Activated T-cell treated with anti-CD3 and anti-CD28 coated beads, Interleukin-2, amount 50 U/mL, for 48 hours (primary cell): Measurements from ENCODE around the gene RNPEP.
A peak's percentile ranks its signal among the peaks of the same experiment; 100 is the strongest.
"Not testable (repeated sequence)": the region's sequence is repeated elsewhere in the genome, so short reads cannot be mapped to it uniquely, and the experiment has no call there.

ENCODE experiments used
- DNase-seq, 2 experiments: peaks; one replicate each; pipeline ENCODE4 v3.0.0-alpha.2; 2020

Gene RNPEP

DNA sequence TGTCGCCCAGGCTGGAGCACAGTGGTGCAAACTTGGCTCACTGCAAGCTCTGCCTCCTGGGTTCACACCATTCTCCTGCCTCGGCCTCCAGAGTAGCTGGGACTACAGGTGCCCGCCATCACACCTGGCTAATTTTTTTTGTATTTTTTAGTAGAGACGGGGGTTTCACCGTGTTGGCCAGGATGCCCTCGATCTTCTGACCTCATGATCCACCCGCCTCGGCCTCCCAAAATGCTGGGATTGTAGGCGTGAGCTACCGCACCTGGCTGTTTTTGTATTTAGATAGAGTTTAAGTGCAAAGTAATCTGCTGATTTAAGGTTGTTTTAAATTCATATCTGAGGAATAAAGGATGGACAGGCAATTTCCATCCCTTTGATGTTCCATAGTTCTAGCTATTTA is 20.1 kb upstream of the RNPEP start:
- DNase-seq, result not testable (repeated sequence)

- no peak for DNase-seq
Measured at GRCh38 chr1:201964261-201964660, 18.2 kb upstream of the RNPEP start.

DNA sequence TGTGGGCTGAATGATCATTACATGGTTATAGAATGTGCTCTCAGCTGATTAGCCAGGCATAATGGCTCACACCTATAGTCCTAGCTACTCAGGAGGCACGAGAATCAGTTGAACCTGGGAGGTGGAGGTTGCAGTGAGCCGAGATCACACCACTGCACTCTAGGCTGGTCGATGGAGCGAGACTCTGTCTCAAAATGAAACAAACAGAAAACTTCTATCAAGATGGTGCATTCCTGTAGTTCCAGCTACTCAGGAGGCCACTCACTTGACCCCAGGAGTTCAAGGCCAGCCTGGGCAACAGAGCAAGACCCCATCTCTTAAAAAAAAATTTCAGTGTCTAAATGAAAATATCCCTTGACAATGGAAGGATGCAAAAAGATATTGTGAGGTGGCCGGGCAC is 16.3 kb upstream of the RNPEP start:
- no peak for DNase-seq

- no peak for DNase-seq
Measured at GRCh38 chr1:201968202-201968925, 14.1 kb upstream of the RNPEP start.

- DNase-seq, result no peak
Measured at GRCh38 chr1:201970334-201971159, 11.9 kb upstream of the RNPEP start.

DNA sequence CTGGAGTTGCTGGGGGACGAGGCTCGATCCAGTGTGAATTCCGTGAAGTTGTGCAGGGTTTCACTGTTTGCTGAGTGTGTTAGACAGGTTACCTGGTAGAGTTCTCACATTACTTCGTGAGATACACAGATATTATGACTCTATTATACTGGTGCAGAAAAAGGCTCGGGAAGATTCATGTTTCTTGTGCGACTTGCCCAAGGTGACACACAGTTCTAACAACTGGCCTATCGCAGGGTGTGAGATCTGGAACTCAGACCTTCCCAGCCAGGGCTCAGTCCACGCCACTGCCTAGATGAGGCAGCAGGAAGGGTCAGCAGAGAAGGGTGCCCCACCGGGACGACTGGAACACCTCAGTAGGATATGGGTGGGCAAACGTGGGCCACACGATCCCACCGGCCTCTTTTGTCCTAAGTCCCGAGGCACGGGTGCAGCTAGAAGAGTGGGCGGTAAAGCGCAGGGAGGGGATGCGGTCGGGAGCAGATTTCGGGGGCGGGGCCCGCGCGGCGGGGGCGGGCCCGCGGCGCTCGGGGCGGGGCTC is 296 bp upstream of the RNPEP start:
- peak; percentile 83 to 89 for DNase-seq

- DNase-seq, result no peak
Measured at GRCh38 chr1:201983380-201983805, 945 bp downstream of the RNPEP start.

DNA sequence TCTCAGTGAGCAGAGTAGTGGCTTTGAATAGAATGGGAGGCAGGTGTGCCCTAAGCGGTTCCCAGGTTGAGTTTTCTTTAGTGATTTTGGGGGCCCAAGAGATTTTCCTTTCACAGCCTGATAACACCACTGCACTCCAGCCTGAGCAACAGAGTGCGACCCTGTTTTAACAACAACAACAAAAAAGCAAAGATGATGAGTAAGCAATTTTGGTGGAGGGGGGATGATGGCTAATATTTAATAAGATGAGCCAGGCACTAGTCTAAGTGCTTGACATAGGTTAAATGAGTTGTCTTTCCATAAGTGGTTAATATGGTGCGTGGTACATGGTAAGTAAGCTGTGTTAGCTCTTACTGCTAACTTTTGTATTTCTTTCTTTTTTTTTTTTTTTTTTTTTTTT is 2.0 kb downstream of the RNPEP start:
- no peak for DNase-seq

DNA sequence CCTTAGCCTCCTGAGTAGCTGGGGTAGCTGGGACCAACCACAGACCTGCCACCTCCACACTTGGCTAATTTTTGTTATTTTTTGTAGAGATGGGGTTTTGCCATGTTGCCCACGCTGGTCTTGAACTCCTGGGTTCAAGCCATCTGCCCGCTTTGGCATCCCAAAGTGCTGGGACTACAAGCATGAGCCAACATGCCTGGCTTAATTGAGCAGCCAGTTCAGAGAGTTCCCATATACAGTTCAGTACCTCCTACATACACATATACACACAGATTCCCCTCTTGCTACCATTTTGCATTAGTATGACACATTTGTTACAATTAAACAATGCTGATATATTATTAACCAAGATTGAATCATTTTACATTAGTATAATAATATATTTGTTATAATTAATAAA is 2.9 kb downstream of the RNPEP start:
- no peak for DNase-seq

- no peak for DNase-seq
Measured at GRCh38 chr1:201988601-201989000, 6.2 kb downstream of the RNPEP start.

- DNase-seq, result no peak
Measured at GRCh38 chr1:201989354-201990128, 7.1 kb downstream of the RNPEP start.

DNA sequence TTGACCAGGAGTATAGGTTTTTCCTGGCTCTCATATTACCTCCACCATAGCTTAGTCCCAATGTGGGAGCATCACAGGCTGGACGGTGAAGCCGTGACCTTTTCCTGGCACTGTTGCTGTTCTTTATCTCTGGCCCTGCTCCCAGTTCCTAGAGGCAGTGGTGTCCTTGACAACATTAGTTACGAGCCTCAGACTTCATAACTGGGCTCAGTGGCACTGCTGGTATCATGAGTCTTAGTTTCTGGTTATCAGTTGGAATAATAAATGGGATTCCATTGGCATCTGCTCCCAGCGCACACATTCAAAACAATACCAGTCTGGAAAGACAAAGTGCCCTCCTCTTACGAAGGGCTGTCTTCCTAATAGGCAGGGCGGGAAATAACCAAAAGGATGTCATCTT is 8.0 kb downstream of the RNPEP start:
- no peak for DNase-seq

DNA sequence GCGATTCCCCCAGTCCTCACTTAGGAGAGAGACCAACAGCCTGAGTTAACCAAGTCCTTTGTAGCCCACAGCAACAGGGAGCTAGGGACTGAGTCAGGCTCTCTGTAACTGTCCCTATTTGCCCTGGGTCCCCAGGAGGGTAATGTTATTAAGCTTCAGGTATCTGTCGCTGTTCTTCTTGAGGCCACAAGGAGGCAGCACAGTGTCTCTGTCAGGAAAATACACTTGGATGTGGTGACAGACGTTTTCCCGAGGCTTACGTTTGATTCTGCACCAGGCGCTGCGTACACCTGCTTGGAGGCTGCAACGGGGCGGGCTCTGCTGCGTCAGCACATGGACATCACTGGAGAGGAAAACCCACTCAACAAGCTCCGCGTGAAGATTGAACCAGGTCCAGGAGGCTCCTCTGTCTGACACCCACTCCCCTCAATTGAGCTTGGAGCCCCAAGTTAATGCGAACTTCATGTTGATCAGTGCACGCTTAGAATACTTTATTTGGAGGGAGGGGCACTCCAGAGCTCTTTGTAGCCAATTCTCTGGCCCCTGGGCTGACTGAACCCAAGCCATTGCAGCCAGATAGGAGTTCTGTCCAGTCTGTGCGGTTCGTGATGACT is 17.3 kb downstream of the RNPEP start:
- DNase-seq, result peak in 1 of 2 experiments; percentile 37

GRCh38 chr1:202002507-202002906 is 20.1 kb downstream of the RNPEP start:
- DNase-seq, result no peak

GRCh38 chr1:202004711-202005110 is 22.3 kb downstream of the RNPEP start:
- DNase-seq, result no peak

DNA sequence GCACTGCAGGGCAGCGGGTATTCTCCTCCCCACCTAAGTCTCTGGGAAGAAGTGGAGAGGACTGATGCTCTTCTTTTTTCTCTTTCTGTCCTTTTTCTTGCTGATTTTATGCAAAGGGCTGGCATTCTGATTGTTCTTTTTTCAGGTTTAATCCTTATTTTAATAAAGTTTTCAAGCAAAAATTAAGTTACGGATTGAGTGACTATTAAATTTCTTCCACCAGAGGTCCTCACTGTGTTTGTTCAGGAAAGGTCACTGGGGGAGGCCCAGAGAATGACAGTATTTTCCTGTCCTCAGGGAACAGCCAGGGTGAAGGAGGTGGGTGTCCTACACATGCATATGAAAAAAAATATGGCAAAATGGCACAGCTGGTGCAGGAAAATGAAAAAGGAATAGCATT is 23.5 kb downstream of the RNPEP start:
- no peak for DNase-seq

DNA sequence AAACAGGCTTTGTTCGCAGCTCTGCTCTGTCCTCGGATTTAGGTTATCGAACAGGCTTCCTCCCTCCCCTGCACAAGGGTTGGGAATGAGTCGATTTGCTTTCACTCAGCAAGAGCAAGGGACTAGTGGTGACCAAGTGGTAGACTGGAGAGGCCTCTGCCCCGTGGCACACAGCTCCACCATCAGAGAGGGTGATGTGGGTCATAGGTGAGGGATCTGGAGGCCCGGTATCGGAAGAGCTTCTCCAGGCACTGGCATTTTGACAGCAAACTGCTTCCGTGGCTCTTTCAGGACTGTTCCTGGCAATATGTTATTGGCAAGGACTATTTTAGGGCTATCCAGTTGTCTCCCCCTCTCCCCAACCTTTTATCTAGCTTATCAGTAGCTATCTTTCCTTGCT is 24.9 kb downstream of the RNPEP start:
- no peak for DNase-seq

DNA sequence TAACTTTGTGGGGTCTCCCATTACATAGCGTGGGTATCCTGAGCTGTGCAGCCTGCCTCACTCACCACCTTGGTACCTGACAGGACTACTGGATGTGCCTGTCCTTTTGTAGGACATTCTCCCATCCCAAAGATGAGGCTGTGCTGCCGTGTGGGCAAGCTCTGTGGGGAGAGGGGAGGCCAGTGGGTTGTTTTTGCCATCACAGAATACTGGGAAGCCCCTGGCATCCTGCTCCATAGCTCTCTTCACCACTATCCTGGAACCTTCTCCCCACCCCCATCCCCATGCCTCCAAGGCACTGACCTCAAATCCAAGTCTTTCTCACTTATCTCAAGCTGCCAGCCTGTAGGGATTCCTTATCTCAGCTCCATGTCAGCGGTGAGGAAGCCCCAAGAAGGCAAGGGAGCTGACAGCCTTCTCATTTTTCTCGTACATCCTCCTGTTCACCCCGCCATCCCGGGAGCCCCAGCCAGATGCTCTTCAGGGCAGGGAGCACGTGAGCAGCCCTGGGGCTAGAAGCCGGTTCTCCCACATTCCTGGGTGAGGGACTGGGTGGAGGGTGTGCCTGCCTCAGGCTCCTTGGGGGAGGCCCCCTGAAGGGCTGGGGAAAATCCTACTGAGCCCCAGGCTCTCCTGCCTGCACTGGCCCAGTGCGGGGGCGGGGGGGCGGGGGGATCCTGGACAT is 25.5 kb downstream of the RNPEP start:
- no peak for DNase-seq

DNA sequence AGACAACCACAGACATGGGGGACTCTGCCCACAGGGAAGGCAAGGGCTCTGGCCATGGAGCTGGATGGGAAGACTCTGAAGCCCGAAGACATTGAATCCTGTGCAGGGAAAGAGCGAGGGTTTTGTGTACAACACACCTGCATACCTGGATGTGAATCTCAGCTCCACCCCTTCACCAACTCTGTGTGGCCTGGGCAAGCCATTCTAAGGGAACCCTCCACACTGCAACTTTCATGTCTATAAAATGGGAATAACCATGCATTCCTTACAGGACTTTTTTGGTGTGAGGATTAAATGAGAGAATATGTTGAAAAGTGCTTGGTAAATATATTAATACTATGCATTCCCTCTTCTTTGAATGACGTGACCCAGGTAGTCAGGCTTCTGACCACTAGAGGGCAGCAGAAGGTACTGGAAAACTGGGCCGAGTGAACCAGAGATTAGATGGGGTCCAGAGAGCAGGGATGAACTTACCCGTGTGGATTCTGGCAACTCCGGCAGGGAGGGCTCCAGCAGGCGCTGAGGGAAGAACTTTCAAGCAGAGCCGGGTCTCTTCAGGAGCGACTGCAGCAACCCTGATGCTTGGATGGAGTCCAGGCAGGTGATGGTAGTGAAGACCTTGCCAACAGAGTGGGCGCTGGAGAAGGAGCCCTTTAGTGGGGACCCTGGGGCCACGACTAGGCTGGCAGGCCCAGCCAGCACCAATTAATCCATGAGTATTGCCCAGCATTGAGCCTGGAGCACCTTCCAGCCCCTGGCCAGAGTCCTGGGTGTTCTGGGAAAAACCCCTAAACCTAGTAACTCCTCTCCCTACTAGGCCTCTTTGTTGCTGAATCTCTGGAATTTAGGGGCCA is 27.1 kb downstream of the RNPEP start:
- peak; percentile 76 for DNase-seq

DNA sequence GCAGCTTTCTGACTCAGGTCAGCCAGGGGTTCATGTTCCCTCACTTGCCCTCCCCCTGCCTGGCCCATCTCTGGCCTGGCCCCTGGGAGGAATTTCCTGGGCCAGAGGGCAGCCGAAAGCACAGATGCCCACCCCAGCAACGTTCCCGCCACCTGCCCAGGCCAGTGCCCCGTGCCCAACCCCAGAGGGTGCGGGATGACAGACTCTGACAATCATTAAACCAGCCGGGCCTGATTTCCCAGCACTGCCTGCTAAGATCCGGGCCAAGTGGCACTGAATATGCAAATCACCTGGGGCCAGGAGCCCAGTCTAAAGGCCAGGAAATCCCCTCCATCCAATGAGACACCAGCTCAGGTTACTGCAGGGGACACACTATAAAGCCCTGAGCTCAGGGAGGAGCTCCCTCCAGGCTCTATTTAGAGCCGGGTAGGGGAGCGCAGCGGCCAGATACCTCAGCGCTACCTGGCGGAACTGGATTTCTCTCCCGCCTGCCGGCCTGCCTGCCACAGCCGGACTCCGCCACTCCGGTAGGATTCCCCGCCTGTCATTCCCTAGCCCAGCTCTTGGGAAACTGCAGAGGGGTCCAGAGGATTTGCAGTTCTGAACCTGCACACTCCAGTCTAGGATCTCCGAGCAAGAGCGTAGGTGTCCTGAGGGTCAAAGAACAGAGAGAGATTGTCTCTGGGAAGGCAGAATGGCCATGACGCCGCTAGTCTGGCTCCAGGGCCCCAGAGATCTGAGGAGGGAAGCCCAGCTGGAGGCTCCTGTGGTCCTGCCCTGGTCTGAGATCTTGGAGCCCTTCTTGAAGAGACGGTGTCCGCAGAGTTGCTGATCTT is 27.9 kb downstream of the RNPEP start, which contains the start of gene ELF3:
Gene ELF3 (plus strand): TSS at position 408 of the 836 bp plus-strand sequence. CDS start 550 bp downstream, outside the sequence.
- DNase-seq, result no peak
